ENCODE data around the gene TMEM135.

TMEM135 gene

DNA sequence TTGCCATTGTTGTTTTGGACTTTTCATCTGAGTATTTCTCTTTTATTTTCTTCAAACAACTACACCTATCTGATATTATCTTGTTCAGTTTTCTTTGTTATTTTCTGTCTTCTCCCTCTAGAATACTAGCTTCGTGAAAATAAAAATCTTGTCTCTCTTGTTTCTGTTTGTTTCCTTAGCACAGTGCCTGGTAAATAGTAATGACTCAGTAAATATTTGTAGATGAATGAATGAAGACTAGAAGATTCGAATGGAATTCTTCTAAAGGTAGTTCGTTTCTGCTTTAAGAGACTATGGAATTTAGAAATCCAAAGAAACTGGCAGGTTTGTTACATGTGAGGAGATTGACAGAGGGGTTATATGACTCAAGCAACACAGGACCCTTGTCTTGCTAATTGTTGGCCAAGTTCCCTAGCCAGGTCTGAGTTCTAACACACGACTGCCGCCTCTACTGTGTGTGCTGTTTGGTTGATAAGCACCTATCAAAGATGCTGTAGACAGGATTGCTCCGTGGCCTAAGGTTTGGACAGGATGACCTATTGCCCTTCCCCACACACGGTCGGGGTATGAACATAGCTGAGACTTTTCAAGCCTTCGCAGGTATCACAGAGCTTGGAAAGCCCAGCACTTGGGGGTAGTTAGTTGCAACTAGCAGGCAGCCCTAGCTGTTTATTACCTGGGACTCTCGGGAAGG is 831 bp upstream of the TMEM135 start:
- Mint-ChIP-seq H3K4me1 (ENCODE audit: low read depth) (peaks cover 36% of the 10 kb centered on the region), H3K9me3 (ENCODE audit: low read depth) (no peaks in the 10 kb centered on the region)

DNA sequence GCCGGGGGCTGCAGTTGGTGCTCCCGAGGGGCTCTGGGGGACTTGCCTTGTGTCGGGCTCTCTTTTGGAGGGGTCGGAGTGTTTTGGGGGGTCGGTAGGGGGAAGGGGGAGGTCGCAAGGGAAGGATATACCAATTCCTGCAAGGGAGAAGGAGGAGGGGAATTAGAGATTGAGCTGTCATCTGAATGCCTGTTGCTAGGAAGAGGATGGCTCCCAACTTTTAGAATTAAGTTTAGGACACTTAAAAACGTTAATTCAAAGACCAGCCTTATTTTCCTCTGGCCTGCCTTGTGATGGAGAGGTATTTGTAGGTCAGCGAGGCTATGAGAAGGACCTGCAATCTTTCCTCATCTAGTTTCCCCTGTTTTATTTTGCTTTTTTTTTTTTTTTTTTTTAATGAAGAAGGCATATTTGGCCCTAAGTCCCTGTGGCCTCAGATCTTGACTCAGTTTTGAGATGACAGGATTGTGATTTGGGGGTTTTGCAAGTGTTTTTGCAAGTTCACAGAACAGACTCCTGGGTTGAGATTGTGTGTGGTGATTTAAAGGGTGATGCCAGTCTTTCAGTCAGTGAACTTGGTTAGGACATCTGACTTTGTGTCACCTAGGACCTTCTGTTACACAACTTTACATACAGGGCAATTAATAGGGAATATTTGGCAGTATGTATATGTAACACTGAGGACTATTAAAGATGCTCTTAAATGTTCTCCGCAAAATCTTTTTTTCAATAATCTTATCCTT is 672 bp downstream of the TMEM135 start:
- Mint-ChIP-seq H3K4me1 (ENCODE audit: low read depth) (peaks cover 40% of the 10 kb centered on the region), H3K36me3 (peaks cover 3% of the 10 kb centered on the region), H3K9me3 (ENCODE audit: low read depth) (no peaks in the 10 kb centered on the region), H3K4me3 (peak overlapping the region; percentile 96), H3K27ac (peak overlapping the region; percentile 86), H3K27me3 (no peaks in the 10 kb centered on the region)

More for the DNA sequence above, 831 bp upstream of the TMEM135 start:
- H3K27me3 Mint-ChIP-seq, result no peaks in the 10 kb centered on the region
- peak overlapping the region; percentile 96 for H3K4me3 Mint-ChIP-seq
- H3K36me3 Mint-ChIP-seq, result no peaks in the 10 kb centered on the region
- H3K27ac Mint-ChIP-seq, result no peak overlapping the region

DNA sequence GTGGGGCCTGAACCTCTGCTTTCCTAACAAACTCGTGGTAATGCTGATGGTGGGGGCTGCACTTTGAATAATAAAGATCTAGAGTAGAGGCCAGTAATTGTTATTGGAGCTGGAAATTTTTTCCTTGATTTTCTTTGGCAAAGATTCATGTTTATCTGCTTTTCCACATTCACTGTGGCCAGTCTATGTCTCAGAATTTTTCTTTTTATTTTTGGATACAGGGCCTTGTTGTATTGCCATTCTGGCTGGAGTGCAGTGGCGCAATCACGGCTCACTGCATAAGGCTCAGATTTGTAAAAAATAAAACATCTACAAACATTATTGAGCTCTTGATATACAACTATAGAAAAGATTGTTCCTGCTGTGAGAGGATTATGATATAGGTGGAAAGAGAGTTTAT is 1.6 kb downstream of the TMEM135 start:
- Mint-ChIP-seq H3K4me3 (peak overlapping the region; percentile 96), H3K36me3 (peaks cover 5% of the 10 kb centered on the region), H3K27ac (no peak overlapping the region), H3K4me1 (ENCODE audit: low read depth) (peaks cover 42% of the 10 kb centered on the region), H3K9me3 (ENCODE audit: low read depth) (no peaks in the 10 kb centered on the region), H3K27me3 (no peaks in the 10 kb centered on the region)

DNA sequence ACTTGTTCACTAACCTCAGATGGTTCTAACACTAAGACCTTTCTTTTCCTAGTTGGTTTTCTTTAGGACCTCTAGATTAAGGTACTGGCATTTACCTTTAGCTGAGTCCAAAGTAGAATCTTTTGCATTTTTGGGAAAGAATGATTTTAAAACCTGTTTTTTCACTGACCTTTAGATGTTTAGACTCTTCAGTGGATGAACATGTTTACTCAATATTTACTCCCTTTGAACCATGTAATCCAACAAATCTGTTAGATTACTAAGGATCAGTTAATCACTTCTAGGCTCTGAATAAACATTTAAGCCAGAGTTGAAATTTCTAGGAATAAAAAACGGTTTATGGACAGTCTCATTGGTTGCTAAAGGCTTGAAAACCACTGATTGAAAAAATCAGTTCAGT is 6.2 kb downstream of the TMEM135 start:
- no peaks in the 10 kb centered on the region for H3K9me3 Mint-ChIP-seq (ENCODE audit: low read depth)
- H3K4me3 Mint-ChIP-seq, result no peak overlapping the region
- peaks cover 11% of the 10 kb centered on the region for H3K36me3 Mint-ChIP-seq

DNA sequence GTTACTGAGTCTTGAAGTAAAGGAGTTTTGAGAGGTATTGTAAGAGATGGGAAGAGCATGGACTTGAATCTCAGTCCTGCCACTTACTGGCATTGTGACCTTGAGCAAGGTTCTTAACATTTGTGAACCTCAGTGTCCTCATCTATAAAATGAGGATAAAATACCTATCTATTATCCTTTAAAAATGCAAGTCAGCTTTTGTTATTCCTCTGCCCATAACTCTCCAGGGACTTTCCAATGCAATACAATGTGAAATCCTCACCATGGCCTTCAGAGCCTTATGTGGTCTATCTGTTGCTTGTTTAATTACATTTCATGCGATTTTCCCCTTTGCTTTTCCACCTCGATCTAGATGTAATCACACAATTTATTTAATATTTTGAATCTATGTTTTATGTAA is 9.1 kb downstream of the TMEM135 start:
- Mint-ChIP-seq H3K9me3 (ENCODE audit: low read depth) (no peaks in the 10 kb centered on the region), H3K27me3 (no peaks in the 10 kb centered on the region), H3K36me3 (peaks cover 11% of the 10 kb centered on the region), H3K4me3 (no peak overlapping the region), H3K27ac (no peak overlapping the region), H3K4me1 (ENCODE audit: low read depth) (peaks cover 6% of the 10 kb centered on the region)

More for the DNA sequence above, 6.2 kb downstream of the TMEM135 start:
- Mint-ChIP-seq H3K27ac (no peak overlapping the region), H3K4me1 (ENCODE audit: low read depth) (peaks cover 29% of the 10 kb centered on the region), H3K27me3 (no peaks in the 10 kb centered on the region)

DNA sequence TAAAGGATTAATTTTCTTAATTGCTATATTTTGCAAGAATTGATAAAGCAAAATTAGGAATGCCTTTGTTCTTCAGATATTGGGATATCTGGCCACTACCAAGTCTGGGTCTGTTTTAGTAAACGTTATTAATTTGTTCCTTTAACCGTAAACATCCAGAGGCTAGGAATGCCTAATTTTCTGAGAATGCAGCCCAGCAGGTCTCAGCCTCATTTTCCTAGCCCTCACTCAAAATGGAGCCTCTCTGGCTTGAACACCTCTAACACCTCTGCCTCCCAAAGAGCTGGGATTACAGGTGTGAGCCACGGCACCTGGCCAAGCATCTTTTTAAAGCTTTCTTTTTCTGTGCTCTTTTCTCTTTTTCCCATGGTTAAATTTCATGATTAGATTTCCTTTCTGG is 18.4 kb downstream of the TMEM135 start:
- H3K4me1 Mint-ChIP-seq (ENCODE audit: low read depth), result peaks cover 5% of the 10 kb centered on the region
- no peaks in the 10 kb centered on the region for H3K9me3 Mint-ChIP-seq (ENCODE audit: low read depth)
- H3K27me3 Mint-ChIP-seq, result no peaks in the 10 kb centered on the region
- H3K36me3 Mint-ChIP-seq, result peaks cover 6% of the 10 kb centered on the region
- no peak overlapping the region for H3K27ac Mint-ChIP-seq
- H3K4me3 Mint-ChIP-seq, result no peak overlapping the region

DNA sequence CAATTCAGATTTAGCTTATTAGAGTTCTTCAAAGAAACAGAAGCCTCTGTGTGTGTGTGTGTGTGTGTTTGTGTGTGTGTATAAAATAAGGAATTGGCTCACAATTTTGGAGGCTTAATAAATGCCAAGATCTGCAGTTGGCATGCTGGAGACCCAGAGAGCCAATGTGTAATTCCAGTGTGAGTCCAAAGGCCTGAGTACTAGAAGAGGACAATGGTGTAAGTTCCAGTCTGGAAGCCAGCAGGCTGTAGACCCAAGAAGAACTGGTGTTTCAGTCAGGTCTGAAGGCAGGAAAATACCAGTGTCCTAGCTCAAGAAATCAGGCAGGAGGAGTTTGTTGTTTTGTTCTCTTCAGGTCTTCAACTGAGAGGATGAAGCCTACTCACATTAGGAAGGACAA is 20.0 kb downstream of the TMEM135 start:
- peaks cover 3% of the 10 kb centered on the region for H3K9me3 Mint-ChIP-seq (ENCODE audit: low read depth)
- H3K27me3 Mint-ChIP-seq, result no peaks in the 10 kb centered on the region
- H3K36me3 Mint-ChIP-seq, result peaks cover 9% of the 10 kb centered on the region
- peaks cover 5% of the 10 kb centered on the region for H3K4me1 Mint-ChIP-seq (ENCODE audit: low read depth)
- no peak overlapping the region for H3K27ac Mint-ChIP-seq
- no peak overlapping the region for H3K4me3 Mint-ChIP-seq

DNA sequence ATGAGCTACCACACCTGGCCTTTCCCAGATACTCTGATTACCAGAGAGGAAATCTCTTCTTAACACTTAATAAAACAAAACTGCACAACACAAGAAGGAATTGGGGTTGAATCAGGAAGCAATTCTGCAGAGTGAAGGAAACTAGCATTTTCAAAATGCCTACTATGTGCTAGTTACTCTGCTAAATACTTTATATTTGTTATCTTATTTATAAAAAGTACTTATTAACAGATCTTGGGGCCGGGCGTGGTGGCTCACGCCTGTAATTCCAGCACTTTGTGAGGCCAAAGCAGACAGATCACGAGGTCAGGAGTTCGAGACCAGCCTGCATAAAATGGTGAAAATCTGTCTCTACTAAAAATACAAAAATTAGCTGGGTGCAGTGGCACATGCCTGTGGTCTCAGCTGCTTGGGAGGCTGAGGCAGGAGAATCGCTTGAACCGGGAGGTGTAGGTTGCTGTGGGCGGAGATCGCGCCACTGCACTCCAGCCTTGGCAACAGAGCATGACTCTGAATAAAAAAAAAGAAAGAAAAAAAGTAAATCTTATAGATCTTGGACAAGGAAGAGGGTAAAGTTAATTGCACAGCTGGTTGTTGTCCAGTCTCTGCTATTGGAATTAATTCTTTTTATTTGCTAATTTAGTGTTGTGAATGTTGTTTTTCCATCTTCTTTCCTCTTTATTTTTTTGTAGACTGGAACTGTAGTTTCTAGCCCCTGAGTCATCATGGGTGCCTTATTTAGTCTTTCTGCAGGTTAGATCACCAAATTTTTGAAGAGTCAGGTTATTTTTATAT is 22.1 kb downstream of the TMEM135 start:
- Mint-ChIP-seq H3K4me1 (ENCODE audit: low read depth) (peaks cover 5% of the 10 kb centered on the region), H3K4me3 (no peak overlapping the region), H3K27me3 (no peaks in the 10 kb centered on the region), H3K36me3 (peaks cover 9% of the 10 kb centered on the region), H3K27ac (no peak overlapping the region), H3K9me3 (ENCODE audit: low read depth) (peaks cover 3% of the 10 kb centered on the region)

DNA sequence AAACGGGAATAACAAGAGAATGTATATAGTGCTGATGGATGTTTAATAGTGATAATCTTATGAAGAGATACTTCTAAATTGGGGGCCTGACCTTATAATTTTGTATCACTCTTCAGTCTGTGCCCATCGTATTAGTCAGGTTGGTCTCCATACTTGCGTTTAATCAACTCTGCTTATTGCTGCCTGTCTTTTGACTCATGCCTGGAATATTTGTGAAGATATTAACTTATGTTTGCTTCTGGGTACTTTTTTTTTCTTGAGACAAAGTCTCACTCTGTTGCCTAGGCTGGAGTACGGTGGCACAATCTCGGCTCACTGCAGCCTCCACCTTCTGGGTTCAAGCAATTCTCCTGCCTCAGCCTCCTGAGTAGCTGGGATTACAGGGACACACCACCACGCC is 24.0 kb downstream of the TMEM135 start:
- peaks cover 9% of the 10 kb centered on the region for H3K36me3 Mint-ChIP-seq
- peaks cover 3% of the 10 kb centered on the region for H3K9me3 Mint-ChIP-seq (ENCODE audit: low read depth)
- H3K27me3 Mint-ChIP-seq, result no peaks in the 10 kb centered on the region
- H3K27ac Mint-ChIP-seq, result no peak overlapping the region
- no peak overlapping the region for H3K4me3 Mint-ChIP-seq
- H3K4me1 Mint-ChIP-seq (ENCODE audit: low read depth), result peaks cover 9% of the 10 kb centered on the region

DNA sequence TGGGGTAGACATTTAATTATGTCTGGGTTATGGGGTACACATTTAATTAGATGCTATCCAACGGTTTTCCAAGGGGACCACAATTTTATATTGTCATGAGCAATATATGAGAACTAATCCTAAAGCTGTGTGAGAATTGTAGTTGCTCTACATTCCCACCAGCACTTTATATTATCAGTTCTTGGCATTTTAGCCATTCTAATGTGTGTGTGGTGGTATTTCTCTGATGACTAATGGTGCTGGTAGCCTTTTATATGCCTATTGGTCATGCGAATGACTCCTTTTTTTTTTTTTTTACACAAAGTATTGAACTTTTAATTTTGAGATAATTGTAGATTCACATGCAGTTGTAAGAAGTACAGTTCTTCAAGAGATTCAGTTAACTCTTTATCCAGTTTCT is 26.2 kb downstream of the TMEM135 start:
- no peak overlapping the region for H3K27ac Mint-ChIP-seq
- peaks cover 7% of the 10 kb centered on the region for H3K36me3 Mint-ChIP-seq
- no peak overlapping the region for H3K4me3 Mint-ChIP-seq
- H3K4me1 Mint-ChIP-seq (ENCODE audit: low read depth), result peaks cover 9% of the 10 kb centered on the region
- peaks cover 3% of the 10 kb centered on the region for H3K9me3 Mint-ChIP-seq (ENCODE audit: low read depth)
- H3K27me3 Mint-ChIP-seq, result no peaks in the 10 kb centered on the region

DNA sequence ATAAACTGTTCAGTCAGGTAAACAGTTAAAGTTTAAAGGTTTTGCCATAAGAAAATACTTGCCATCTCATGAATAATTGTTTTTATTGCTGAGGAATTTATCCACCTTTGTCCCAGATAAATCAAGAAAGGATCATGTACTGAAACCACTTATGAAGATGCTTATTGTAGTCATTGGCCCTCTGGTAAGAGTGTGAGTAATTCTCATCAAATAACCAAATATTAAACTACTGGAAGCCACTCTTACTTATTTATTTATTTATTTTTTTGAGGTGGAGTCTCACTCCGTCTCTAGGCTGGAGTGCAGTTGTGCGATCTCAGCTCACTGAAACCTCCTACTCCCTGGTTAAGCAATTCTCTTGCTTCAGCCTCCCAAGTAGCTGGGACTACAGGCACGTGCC is 35.1 kb downstream of the TMEM135 start:
- H3K4me1 Mint-ChIP-seq (ENCODE audit: low read depth), result no peaks in the 10 kb centered on the region
- no peak overlapping the region for H3K27ac Mint-ChIP-seq
- peaks cover 19% of the 10 kb centered on the region for H3K36me3 Mint-ChIP-seq
- H3K4me3 Mint-ChIP-seq, result no peak overlapping the region
- H3K27me3 Mint-ChIP-seq, result no peaks in the 10 kb centered on the region
- no peaks in the 10 kb centered on the region for H3K9me3 Mint-ChIP-seq (ENCODE audit: low read depth)

DNA sequence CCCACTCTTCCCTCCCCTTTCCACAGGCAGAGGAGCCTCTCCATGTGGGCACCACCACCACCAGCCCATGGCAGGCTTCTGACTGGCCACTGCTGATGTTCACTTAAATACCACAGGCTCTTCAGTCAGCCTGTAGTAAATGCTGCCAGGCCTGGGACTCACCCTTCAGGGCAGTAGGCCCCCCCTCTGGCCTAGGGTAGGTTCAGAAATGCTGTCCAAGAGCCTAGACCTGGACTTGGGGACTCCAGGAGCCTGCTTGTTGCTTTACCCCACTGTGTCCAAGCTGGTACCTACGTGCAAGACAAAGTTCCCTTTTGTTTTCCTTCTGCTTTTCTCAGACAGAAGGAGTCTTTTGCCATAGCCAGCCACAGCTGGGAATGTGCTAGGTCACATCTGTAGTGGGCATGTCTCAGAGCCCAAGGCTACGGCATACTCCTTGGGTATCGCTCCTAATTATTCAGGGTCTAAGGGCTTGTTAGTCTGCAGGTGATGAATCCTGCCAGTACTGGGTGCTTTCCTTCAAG is 38.6 kb downstream of the TMEM135 start:
- no peak overlapping the region for H3K4me3 Mint-ChIP-seq
- no peaks in the 10 kb centered on the region for H3K27me3 Mint-ChIP-seq
- peaks cover 19% of the 10 kb centered on the region for H3K36me3 Mint-ChIP-seq
- no peak overlapping the region for H3K27ac Mint-ChIP-seq
- H3K4me1 Mint-ChIP-seq (ENCODE audit: low read depth), result peaks cover 7% of the 10 kb centered on the region
- H3K9me3 Mint-ChIP-seq (ENCODE audit: low read depth), result no peaks in the 10 kb centered on the region

DNA sequence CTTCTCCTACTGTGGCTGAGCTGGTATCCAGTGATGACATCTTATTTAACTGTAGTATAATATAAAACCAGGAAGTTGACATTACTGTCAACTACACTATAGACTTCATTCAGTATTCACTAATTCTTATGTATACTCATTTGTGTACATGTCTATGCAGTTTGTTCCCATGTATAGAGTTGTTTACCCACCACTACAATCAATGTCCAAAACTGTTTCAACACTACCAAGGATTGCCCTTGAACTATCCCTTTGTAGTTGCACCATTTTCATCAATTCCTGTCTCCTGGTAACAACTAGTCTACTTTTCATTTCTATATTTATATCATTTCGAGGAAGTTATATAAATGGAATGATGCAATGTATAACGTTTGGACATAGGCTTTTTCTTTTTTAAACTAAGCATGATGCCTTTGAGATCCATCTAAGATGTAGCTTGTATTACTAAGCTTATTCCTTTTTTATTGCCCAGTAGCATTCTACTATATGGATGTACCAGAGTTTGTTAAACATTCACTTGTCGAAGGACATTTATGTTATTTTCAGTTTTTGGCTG is 39.2 kb downstream of the TMEM135 start:
- Mint-ChIP-seq H3K27me3 (no peaks in the 10 kb centered on the region), H3K36me3 (peaks cover 19% of the 10 kb centered on the region), H3K27ac (peak overlapping the region; percentile 7), H3K4me3 (no peak overlapping the region), H3K9me3 (ENCODE audit: low read depth) (no peaks in the 10 kb centered on the region), H3K4me1 (ENCODE audit: low read depth) (peaks cover 12% of the 10 kb centered on the region)

DNA sequence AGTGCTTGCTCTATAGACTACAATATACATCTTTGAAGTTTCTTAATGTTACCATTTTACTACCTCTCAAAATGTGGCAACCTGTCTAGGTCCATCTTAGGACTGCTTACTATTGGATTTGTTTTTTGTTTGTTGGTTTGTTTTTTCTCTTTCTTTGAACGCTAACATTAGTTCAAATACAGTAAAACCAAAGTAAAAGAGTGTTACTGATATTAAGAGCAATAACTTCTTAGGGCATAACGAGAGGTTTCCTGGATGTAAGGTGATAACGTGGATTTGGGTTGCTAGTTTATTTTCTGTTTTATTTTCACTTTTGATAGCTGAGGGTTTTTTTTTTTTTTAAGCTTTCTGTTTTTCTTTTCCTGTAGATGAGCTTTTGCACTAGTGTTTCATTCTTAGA is 43.6 kb downstream of the TMEM135 start:
- Mint-ChIP-seq H3K27ac (peak overlapping the region; percentile 87), H3K9me3 (ENCODE audit: low read depth) (no peaks in the 10 kb centered on the region)

DNA sequence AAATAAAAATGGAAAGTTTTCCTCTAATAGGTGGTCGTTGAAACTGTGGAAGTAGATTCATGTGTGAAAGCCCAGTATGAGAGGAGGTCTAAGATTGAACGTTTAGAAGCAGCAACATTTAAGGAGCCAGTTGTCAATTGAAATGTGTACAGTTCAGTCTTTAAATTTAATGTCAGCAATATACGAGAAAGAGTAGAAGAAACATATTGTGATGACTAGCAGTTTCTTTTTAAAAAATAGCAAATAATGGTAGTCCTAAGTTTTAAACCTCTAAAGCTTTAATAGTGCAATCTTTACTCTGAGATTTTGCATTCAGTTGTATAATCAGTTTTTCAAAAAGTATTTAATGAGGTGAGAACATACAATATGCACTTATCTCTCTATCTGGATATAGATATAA is 44.9 kb downstream of the TMEM135 start:
- peaks cover 21% of the 10 kb centered on the region for H3K36me3 Mint-ChIP-seq
- H3K9me3 Mint-ChIP-seq (ENCODE audit: low read depth), result no peaks in the 10 kb centered on the region
- H3K4me3 Mint-ChIP-seq, result no peak overlapping the region
- H3K27ac Mint-ChIP-seq, result no peak overlapping the region
- H3K27me3 Mint-ChIP-seq, result no peaks in the 10 kb centered on the region
- H3K4me1 Mint-ChIP-seq (ENCODE audit: low read depth), result peaks cover 27% of the 10 kb centered on the region

More for the DNA sequence above, 43.6 kb downstream of the TMEM135 start:
- H3K4me1 Mint-ChIP-seq (ENCODE audit: low read depth), result peaks cover 27% of the 10 kb centered on the region
- H3K27me3 Mint-ChIP-seq, result no peaks in the 10 kb centered on the region
- H3K4me3 Mint-ChIP-seq, result peak overlapping the region; percentile 76
- peaks cover 18% of the 10 kb centered on the region for H3K36me3 Mint-ChIP-seq

Measured in activated naive CD8-positive, alpha-beta T cell (primary cell).